GM18858 (cell line): ENCODE data around the gene SLC26A6.

Experiments used
- ATAC-seq: cut with Tn5 transposase; IDR thresholded peaks from one replicate; pipeline ENCODE4 v1.9.1; 2021; ENCODE audit not compliant: unreplicated experiment

Gene SLC26A6

DNA sequence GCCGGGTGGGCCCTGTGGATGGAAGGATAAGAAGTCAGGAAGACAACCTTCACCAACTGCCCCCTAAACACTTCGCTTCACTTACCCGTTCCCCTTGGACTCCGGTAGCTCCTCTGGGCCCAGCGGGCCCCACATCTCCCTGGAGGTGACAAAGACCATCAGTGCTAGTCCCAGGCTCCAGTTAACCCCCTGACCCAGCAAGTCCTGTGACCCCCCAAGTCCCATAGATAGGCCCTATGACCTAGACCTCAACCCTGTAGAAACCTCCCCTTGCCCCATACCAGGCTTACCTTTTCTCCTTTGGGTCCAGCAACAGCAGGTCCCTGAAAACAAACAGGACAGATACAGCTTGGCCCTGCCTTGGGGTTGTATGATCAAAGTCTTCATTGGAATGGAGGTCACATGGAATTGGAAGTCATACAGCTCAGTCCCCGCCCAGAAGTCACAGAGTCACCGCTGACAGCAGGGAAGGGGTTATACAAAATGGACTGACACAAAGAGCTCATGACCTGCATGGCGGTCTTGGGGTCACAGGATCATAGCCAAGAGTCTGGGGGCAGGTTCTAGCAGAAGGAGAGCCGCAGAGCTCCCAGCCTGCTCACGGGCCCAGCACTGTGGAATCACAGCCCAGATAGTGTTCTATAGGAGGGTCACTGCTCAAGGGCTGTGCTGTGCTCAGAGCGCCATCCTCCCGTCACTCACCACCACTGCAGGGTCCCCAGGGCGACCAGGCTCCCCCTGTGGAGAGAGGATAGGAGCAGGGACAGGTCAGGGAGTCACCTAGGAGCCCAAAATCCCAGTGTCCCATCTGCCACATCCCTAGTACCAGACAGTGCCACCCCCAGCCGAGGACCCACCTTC, 53.4 kb downstream of the SLC26A6 start:
- no peak for ATAC-seq

GRCh38 chr3:48576647-48577046, 58.6 kb downstream of the SLC26A6 start:
- ATAC-seq: no peak
